HK-2 (cell line): ENCODE measurements around the gene NTNG2.

Experiments
- DNase-seq: peaks from one replicate; pipeline ENCODE4 v3.0.0-alpha.2; 2018; ENCODE audit not compliant: unreplicated experiment

Gene NTNG2

DNA sequence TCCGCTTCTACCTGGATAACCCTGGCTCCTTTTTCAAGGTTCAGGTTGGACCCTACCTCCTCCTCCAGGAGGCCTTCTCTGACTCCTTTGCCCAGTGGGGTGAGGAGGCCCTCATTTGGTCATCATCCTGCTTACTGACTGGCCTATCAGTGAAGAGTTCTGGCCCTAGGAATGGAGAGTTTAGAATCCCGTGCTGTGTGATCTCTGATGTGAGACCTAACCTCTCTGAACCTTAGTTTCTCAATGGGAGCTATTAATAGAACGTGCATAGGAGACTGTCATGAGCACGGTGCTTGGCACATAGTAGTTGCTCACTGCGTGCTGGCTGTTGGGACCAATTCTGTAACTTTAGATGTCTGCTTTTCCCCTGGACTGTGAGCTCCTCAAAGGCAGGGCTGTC lies 10.3 kb downstream of the NTNG2 start:
- no peak for DNase-seq

DNA sequence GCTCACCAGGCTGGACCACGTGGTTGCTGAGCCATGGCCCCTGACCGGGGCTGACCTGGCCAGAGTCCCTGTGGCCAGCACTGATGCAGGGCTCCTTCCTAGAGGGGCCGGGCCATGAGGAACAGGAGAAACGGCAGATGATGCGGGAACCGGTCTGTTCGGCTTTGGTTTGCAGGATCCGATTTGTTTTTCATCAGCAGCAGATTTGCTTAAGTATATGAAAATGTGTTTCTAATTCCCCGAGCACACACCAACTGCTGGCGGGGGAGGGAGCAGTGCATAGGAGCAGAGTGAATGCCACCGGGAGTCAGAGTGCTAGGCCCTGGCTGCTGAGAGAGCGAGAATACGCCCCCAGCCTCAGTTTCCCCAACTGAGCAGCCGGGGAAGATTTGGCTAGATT lies 13.6 kb downstream of the NTNG2 start:
- no peak for DNase-seq

DNA sequence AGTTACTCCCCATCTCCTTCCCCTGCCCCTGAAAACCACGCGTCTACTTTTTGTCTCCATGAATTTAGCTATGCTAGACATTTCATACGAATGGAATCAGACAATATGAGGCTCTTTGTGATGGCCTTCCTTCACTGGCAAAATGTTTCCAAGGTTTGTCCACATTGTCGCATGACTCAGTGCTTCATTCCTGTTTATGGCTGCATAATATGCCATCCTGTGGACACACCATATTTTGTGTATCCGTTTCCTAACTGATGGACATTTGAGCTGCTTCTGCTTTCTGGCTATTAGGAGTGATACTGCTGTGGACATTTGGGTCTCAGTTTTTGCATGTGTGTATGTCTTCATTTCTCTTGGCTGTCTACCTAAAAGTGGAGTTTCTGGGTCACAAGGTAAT lies 14.5 kb downstream of the NTNG2 start:
- no peak for DNase-seq

DNA sequence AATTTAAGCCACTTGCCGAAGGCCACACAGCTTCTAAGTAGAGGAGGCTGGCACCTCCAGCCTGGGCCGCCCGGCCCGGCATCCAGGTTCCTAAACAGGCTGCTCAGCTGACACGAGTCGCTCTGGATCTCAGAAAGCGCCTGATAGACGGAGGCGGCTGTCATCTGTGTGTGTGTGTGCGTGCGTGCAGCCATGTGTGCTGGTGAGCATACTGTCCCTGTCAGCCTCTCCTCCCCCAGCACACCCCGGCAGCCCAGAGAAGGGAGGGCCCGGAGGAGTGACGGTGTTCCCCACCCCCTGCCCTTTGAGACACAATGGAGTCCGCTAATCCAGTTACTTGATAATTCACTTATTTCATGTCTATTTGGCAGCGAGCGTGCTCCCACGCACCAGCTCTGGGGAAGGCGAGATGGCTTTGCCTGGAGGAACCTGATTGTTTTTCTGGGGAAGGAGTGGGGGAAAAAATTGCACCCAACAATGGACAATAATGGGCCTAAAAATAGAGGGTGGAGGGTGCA lies 20.0 kb downstream of the NTNG2 start:
- peak; percentile 37 for DNase-seq

DNA sequence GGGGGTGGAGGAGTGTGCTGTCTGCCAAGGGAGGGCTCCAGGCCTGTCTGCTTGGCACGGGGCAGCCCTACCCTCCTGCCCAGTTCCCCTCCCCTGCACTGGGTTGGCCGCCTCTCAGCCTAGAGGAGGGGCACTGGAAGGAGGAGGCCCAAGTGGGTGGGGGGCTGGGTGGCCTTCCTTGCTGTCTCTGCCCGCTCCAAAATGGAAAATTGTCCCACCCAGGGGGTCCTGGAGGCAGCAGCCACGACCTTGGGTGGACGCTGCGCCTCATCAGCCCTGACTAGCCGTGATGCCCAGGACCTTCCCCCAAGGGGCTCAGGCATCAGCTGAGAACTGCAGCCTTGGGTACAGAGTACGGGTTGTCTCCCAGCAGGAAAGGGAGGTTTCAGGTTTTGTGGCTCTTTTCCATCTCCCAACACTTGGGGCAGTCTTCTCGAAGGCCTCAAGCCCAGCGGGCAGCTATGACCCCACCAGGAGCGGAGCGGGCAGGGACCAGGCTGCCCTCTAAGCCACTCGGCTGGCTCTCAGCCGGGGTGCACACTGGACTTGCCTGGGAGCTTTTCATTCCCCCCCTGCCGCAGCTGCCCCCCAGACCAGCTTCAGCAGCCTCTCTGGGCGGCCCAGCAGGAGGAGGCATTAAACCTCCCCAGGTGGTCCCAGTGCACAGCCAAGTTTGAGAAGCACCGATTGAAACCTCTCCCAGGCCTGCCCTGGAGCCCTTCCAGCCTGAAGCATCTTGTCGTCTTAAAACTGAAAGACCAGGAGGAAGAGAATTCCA lies 20.6 kb downstream of the NTNG2 start:
- DNase-seq = no peak

DNA sequence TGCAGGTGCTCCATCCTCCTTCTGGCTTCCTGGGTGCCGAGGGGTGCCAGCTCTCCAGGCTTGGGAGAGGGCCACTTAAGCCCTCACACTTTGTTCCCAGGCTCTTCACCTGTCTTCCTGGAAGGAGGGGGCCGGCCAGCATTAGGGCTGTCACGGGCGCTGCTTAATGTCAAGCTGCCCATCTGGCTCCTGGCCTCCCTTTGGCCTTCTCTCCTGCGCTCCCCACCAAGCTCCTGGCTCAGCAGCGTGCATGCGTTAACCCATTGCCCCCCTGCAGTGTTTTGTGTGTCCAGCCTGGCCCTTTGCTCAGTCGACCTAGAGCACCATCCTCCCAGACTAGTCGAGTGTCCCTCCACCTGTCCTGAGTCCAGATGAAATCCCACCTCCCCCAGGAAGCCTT lies 21.3 kb downstream of the NTNG2 start:
- DNase-seq = no peak

DNA sequence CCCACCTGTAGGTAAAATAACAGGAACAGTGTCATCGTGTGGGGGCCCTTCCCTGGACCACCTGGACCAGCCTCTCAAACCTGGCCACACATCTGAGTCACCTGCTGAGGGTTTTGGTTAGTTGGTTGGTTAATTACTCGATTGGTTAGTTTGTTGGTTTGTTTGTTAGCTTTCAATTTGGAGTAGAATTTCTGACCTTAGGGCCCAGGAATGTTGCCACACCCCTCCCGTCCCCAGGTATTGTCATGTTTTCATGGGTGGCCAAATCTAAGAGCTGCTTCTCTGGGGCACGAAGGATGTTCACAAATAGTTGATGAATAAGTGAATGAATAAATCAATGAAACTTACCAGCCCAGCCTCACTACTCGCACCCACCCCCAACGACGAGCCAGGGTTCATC lies 21.9 kb downstream of the NTNG2 start:
- no peak for DNase-seq

DNA sequence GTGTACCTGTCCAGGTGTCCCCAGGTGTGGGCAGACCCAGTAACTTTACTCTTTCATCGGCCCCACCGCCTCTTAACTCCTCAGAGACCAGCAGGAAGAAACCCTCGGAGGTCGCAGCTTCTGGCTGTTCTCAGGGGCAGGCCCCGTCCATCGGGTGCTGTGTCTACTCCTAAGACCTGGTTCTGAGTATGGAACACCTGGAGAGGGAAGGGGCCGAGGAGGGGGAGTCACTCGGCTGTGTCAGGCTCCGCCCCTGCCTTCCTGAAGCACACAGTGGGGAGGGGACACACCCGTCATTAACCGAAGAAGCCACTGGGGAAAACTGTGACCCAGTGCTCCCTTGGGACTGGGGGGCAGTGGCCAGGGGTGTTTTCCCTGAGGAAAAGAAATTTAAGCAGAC lies 22.3 kb downstream of the NTNG2 start:
- no peak for DNase-seq

DNA sequence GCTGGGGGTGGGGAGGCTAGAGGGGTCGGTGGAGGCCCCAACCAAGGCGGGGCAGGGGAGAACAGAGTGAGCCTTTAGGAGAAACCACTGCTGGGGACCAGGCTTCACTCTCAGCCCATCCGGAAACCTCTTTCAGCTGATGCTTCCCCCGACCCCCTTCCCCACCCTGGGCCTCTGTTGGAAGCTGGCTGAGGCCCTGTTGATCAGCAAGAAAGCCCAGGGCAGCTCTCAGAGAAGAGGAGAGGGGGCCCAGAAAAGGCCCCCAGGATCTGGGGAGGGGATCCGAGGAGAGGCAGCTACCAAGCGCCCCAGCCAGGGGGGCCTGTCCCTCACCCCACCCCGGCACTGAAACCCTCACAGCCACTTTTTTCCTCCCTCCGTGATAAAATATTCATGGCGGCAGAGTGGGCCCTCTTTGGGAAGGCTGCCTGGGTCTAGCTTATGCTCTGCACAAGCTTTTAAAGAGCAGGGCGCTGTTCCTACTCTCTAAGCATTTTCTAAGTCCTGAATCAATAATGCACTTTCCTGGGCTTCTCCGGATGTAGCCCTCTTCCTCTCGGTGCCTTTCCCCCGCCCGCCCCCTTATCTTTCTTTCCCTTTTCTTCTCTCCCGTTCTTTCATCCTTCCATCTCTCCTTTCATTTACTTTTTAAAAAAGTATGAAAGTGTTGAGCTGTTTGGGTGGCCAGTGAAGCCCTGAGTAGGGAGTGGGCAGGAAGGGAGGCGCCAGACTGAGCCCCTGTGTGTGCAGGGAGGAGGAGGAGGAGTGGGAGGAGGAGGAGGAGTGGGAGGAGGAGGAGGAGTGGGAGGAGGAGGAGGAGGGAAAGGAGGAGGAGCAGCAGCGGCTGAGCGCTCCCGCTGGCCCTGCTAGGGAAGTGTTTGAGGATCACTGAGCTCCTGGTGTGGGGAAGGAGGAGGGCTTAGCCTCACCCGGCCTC lies 23.5 kb downstream of the NTNG2 start:
- DNase-seq = no peak

DNA sequence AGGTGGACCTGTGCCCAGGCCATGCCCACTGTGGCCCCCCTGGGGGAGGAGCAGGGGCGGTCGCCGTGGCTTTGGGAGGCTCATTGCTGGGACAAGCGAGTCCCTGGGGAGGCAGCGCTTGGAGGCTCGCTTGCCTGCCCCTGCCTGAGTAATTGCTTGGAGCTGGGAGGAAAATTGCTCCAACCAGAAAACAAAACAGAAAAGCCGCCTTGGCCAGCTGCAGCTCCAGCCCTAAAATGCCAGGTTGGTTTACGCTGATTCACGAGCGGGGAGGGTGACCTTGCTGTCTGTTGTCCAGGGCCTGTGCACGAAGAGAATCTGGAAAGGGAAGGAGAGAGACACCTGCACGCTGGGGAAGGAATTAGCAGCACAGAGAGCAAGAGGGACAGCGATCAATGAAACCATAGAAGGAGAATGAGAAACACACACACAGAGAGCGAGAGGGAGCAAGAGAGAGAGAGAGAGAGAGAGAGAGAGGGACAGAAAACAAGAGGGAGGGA lies 25.3 kb downstream of the NTNG2 start:
- DNase-seq = no peak

DNA sequence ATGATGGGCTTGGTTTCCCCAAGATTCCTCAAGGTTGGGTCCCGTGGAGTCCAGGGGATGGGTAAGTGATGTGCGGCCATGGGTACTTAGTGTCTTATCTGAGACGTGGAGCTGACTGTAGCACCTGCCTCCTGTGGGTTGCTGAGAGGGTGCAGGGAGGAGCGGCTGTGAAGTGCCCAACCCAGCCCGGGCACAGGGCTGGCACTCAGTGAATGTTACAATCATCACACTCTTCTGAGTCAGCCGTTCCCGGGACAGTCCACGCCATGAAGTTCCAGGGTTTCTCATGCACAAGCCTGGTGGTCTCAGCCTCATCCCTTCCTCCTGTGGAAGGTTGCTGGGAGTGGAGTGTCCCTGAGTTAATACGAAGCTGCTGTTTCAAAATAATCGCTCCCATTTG lies 29.1 kb downstream of the NTNG2 start:
- DNase-seq = no peak

DNA sequence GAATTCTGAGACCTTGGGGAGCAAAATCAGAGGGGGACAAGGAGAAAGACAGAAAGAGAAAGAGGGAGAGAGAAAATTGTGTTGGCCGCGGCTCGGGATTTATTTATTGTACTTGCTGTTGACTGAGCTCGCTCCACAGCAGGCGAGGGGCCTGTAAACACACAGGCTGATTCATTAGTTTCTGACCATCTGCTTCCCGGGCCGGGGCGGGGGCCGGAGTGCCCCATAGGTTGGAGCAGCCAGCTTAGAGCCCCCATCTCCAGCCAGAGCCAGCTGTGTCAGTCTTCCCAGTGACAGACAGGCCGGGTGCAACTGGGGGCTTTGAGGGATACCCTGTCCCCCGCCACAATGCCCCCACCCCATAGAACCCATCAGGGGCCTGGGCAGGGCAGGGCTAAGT lies 30.9 kb downstream of the NTNG2 start:
- DNase-seq = no peak

DNA sequence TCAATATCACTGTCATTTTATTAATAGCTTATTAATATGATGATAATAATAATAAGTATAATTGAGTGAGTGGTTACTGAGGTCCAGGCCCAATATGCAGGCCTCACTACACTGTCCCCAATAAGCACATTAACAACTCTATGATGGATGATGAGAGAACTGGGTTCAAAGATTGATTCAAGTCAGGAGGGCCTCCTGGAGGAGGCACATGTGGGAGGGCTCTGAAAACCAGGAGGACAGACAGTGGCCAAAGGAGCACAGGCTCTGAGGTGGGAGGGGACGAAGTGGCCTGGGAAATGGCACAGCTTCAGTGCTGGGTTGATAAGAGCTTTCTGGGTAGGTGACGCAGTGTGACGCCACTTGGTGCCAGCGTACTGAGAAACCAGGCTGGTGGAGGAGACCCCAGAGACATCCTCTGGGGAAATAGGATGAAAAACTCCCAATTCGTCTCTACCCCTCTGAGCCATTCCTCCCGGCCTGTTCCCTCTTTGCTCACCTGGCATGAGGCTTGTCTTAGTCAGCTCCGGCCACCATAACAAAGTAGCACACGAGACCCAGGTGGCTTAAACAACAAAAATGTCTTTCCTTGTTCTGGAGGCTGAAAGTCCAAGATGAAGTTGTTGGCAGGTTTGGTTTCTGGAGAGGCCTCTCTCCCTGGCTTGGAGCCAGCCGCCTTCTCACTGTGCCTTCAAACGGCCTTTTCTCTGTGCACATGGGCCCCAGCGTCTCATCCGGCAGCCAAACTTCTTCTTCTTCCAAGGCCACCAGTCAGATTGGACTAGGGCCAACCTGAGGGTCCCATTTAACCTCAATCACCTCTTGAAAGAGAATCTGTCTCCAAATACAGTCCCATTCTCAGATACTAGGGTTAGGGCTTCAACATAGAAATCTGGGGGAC lies 31.6 kb downstream of the NTNG2 start:
- DNase-seq = no peak

DNA sequence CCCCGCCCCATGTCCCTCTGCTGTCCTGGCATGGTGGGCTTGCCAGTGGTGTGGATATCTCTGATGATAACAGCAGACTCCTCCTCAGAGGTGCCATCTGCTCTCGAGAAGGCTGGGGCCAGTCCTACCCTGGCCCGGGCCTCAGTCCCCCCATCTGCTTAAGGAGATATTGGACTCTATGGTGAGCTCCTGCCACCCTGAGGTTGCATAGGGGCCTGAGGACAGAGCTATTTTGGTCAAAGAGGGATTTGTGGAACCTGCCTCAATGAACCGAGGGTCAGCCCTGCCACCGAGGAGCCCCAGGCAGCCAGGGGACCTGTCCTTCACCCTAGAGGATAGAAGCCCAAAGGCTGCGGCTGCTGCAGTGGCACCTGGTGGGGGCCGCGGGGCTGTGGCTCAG lies 32.6 kb downstream of the NTNG2 start:
- no peak for DNase-seq

DNA sequence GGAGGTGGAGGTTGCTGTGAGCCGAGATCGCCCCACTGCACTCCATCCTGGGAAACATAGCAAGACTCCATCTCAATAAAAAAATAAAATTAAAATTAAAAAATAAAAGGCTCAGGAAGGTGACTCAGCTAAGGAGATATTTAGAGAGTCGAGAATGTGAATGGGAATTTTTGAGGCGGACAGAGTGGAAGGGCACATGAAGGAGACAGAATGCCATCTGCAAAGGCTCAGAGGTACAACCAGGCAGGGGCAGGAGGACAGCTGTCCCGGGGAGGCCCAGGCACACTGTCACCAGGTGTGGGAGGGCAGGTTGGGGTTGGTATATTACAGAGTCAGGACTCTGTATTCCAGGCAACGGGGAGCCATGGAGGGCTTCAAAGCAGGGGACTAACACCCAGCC lies 35.5 kb downstream of the NTNG2 start:
- no peak for DNase-seq

DNA sequence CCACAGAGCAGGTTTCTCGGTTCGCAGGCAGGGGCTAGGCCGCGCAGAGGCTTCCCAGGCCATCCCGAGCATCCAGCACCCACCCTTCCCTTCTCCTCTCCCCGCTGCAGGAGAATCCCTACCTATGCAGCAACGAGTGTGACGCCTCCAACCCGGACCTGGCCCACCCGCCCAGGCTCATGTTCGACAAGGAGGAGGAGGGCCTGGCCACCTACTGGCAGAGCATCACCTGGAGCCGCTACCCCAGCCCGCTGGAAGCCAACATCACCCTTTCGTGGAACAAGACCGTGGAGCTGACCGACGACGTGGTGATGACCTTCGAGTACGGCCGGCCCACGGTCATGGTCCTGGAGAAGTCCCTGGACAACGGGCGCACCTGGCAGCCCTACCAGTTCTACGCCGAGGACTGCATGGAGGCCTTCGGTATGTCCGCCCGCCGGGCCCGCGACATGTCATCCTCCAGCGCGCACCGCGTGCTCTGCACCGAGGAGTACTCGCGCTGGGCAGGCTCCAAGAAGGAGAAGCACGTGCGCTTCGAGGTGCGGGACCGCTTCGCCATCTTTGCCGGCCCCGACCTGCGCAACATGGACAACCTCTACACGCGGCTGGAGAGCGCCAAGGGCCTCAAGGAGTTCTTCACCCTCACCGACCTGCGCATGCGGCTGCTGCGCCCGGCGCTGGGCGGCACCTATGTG lies 36.1 kb downstream of the NTNG2 start:
- DNase-seq = no peak

DNA sequence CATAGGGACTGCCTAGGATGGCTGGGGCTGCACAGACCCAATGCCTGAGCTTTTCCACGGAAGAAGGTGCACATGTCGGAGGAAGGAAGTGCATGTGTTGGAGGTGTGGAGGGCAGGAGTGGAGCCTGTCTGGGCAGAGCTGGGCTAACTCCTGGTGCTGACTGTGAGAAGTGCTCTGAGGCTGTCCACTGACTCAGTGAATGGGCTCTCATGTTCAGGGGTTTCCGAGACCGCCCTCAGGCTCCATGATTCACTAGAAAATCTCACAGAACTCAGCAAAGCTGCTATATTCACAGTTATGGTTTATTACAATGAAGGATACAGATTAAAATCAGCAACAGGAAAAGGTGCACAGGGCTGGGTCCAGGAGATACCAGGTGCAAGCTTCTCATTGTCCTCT lies 37.2 kb downstream of the NTNG2 start:
- no peak for DNase-seq

DNA sequence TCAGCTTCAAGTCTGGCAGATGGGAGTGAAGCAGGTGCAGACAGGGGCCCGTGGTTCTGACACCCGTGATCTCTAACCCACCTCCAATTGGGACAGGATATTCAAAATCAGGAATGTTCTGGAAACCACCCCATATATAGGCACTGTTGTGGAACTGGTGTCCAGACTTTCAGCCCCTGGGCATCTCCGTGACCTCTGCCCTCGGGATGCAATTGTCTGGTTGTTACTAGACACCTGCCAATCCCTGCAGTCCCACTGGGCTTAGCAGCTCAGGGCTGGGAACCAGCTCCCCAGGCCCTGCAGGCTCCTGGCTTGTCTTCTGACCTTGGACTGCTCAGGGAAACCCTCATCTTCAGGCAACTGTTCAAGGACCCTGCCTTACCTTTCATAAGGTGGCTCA lies 38.8 kb downstream of the NTNG2 start:
- no peak for DNase-seq

DNA sequence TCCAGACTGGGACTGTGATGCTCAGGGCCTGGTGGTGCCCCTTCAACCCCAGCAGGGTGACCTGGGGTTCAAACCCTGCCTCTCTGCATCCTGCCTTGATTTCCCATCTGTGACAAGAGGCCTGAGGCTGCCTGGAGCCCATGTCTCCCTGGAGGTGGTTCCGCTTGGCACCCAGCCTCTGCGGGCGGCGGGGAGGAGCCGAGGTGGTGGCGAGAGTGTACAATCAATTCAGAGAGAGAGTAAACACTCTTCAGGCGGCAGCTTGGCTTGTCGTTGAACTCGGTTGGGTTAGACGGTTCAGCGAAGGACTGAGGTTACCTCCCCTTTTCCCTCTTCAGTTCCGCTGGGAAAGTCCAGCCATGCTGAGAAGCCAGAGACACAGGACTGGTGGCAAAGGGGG lies 39.3 kb downstream of the NTNG2 start:
- DNase-seq = no peak

DNA sequence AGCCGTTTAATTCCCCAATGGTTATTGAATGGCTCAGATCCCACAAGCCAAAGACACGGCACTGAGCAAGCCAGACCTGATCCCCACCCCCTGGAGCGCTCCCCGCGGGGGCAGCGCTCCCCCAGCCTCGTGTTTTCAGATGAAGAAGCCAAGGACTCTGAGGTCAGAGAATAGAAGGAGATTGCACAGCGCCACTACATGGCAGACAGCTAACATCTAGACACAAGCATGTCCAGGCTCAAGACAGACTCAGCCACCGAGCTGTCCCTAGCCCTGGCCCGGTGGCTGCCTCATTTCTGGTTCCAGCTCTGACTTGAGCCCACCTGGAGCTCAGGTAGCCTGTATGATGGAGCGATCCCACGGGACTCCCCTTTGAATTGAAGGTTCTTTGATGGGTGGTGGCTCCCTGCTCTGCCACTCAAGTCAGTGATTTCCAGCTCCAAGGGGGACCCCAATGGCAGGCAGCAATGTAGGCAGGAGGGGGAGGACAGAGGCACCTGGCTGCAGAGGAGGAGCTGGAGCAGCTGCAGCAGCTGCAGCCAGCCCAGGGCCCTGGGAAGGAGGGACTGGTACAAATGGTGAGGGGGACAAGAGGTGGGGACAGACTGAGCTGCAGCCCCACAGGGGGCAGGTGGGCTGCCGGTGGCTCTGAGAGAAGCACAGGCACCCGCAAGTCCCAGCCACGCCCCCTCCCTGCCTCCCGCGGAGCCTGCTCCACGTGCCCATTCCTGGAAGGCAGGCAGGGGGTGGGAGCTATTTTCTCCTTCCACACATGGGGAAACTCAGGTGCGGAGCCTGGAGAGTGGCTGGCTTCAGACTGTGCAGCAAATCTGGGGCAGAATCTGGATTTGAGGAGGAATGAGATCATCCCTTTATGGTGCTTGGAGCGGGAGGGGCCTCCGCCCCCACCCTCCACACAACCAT lies 40.2 kb downstream of the NTNG2 start:
- no peak for DNase-seq
